Activated naive CD8-positive, alpha-beta T cell treated with anti-CD3 and anti-CD28 coated beads, Interleukin-2, amount 10 ng/mL, durations not matched to agents 7 days and 5 days (primary cell): ENCODE measurements around the gene RIN2. TPM values are rescaled to one million over a fixed set of nuclear protein-coding genes. Genes with fewer than 3 reads are reported as not detected.
A peak's percentile ranks its signal among the peaks of the same experiment; 100 is the strongest.

Experiments
- ATAC-seq: fragments of 150-1000 bp; cut with Tn5 transposase; one replicate; pipeline ENCODE4 v1.10.0; 2021; ENCODE audit warnings: low read depth, moderate library complexity
- POLR2A ChIA-PET: fragments of 350-600 bp; sonication (Branson Sonifier 250); formaldehyde crosslinking; loops from one replicate; lab custom pipeline; 2021; ENCODE audit warnings: antibody characterized with exemption; lab: Charles Lee
- DNase-seq: peaks from one replicate; pipeline ENCODE4 v3.0.0; 2021
- H3K27ac Mint-ChIP-seq: one replicate; pipeline ENCODE4 v1.8.0; 2022; ENCODE audit warnings: mild to moderate bottlenecking, mixed read lengths
- H3K27me3 Mint-ChIP-seq: one replicate; pipeline ENCODE4 v1.8.0; 2022; ENCODE audit warnings: mild to moderate bottlenecking, moderate library complexity, mixed read lengths
- H3K36me3 Mint-ChIP-seq: one replicate; pipeline ENCODE4 v1.8.0; 2021; ENCODE audit warnings: mild to moderate bottlenecking, mixed read lengths
- H3K4me1 Mint-ChIP-seq: one replicate; pipeline ENCODE4 v1.8.0; 2021; ENCODE audit warnings: mixed read lengths
- H3K4me3 Mint-ChIP-seq: one replicate; pipeline ENCODE4 v1.8.0; 2022; ENCODE audit warnings: mild to moderate bottlenecking, moderate library complexity, mixed read lengths
- H3K9me3 Mint-ChIP-seq: one replicate; pipeline ENCODE4 v1.8.0; 2021; ENCODE audit warnings: mixed read lengths
- total RNA-seq, 2 experiments: library from RNA; stranded (reverse); gene quantifications; one replicate each; pipeline ENCODE4 v1.2.3, GENCODE V29; 2021

RIN2 gene, protein sequence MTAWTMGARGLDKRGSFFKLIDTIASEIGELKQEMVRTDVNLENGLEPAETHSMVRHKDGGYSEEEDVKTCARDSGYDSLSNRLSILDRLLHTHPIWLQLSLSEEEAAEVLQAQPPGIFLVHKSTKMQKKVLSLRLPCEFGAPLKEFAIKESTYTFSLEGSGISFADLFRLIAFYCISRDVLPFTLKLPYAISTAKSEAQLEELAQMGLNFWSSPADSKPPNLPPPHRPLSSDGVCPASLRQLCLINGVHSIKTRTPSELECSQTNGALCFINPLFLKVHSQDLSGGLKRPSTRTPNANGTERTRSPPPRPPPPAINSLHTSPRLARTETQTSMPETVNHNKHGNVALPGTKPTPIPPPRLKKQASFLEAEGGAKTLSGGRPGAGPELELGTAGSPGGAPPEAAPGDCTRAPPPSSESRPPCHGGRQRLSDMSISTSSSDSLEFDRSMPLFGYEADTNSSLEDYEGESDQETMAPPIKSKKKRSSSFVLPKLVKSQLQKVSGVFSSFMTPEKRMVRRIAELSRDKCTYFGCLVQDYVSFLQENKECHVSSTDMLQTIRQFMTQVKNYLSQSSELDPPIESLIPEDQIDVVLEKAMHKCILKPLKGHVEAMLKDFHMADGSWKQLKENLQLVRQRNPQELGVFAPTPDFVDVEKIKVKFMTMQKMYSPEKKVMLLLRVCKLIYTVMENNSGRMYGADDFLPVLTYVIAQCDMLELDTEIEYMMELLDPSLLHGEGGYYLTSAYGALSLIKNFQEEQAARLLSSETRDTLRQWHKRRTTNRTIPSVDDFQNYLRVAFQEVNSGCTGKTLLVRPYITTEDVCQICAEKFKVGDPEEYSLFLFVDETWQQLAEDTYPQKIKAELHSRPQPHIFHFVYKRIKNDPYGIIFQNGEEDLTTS
- total RNA-seq, result under 1 TPM; 0.25 to 0.43 TPM

DNA sequence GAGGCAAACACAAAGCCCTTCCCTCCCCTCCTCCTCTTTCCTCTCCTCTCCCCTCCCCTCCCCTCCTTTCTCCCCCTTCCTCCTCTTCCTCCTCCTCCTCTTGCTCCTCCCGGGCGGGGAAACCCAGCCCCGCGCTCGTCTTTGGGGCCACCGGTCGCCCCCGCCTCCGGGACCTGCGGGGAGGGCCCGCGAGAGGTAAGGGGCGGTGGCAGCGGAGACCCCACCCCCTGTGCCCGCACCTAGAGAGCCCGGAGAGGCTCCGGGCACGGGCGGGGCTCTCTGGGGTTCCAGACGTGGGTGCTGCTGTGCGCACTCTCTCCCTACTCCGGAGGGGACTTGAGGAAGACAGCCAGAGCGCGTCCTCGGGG is at the start of gene RIN2:
Gene RIN2, plus strand, starts transcription at position 126 of the 368 bp plus-strand sequence. CDS start 131,344 bp downstream, outside the sequence.
- no peak within 1 kb of the TSS for H3K27ac Mint-ChIP-seq
- DNase-seq (no peak), ATAC-seq (no peak)
- H3K27me3 Mint-ChIP-seq, result peaks cover 55% of the 10 kb centered on the region
- H3K9me3 Mint-ChIP-seq, result no peaks in the 10 kb centered on the region
- H3K36me3 Mint-ChIP-seq, result no peaks in the 10 kb centered on the region
- no peaks in the 10 kb centered on the region for H3K4me1 Mint-ChIP-seq
- peak within 1 kb of the TSS; percentile 8 for H3K4me3 Mint-ChIP-seq
- POLR2A ChIA-PET, result no interaction called here

DNA sequence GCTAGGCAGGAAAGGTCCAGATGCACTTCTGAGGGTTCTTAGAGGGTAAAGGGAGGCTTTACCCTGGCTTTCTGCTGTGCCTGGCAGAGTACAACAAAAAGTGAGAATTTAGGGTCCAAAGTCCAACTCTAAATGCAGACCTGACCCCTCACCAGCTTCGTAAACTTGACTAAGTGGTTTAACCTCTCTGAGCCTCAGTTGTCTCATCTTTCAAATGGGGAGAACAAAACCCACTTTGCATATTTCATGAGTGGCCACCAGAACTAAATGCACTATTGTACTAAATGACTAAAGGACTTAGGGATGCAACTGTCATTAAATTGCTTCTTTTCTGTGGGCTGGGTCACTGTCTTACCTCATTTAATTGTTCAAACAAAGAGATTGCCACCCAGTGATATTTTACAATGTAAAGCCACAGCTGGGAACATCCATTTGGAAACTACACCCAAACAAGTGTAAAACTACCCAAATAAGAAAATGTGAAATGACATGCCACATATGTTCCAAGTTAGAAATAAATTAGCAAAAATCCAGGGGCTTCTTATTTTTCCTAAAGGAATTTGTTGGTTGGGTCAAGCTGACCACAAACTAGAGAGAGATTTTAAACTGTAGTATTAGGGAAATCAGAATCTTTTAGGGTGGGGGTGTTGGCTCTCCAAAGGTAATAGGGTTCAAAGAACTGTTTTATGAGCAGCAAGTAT is 48.3 kb upstream of the RIN2 start:
- Mint-ChIP-seq H3K27ac (no peak overlapping the region), H3K9me3 (peaks cover 5% of the 10 kb centered on the region), H3K36me3 (no peaks in the 10 kb centered on the region), H3K27me3 (no peaks in the 10 kb centered on the region), H3K4me3 (no peak overlapping the region), H3K4me1 (no peaks in the 10 kb centered on the region)
- DNase-seq (no peak), ATAC-seq (no peak)
- POLR2A ChIA-PET, result no interaction called here

DNA sequence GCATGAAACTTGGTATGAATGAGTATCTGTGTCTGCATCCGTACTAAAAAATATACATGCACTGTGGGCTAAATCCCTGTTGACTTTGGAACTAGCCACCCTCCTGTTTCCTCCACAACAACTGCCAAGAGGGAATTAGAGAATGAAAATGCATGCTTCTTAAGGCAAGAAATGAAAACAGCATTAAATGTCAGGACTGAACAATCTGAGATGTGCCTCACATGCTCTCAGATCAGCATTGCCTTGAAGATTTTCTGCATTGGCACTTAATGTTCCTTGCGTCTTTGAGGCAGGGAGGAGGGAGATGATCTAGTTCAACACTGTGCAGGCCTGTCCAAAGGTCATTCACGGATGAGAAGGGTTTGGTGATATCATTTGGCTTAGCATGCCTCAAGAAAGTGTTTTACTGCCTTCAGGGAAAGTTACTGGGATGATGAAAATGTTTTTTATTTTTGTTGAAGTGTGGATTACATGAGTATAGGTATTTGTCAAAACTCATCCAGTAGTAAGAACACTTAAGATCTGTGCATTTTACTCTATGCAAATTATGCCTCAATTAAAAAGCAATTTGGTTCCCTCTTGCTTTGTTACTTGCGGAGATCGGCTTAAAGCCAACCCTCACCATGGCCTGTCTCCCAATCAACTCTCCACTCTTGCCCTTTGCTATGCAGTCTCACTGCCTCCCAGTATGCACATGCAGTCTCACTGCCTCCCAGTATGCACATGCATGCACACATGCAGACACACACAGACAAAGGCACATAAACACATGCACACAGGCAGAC is 47.5 kb upstream of the RIN2 start:
- Mint-ChIP-seq H3K4me3 (no peak overlapping the region), H3K27ac (no peak overlapping the region), H3K9me3 (peaks cover 7% of the 10 kb centered on the region), H3K4me1 (no peaks in the 10 kb centered on the region), H3K27me3 (no peaks in the 10 kb centered on the region), H3K36me3 (no peaks in the 10 kb centered on the region)
- no peak for ATAC-seq
- POLR2A ChIA-PET, result no interaction called here
- DNase-seq, result no peak

DNA sequence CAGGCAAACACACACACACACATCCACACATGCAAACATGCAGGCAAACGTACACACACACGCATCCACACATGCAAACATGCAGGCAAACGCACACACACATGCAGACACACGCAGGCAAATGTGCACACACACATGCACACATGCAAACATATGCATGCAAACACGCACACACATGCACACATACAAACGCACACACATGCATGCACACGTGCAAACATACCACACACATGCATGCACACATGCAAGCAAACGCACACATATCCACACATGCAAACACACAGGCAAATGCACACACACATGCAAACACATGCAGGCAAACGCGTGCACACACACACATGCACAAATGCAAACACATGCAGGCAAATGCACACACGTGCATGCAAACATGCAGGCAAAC is 46.9 kb upstream of the RIN2 start:
- Mint-ChIP-seq H3K27me3 (no peaks in the 10 kb centered on the region), H3K4me1 (no peaks in the 10 kb centered on the region), H3K9me3 (peaks cover 7% of the 10 kb centered on the region), H3K36me3 (no peaks in the 10 kb centered on the region), H3K27ac (no peak overlapping the region), H3K4me3 (no peak overlapping the region)
- ATAC-seq (no peak), DNase-seq (no peak)
- POLR2A ChIA-PET, result no interaction called here

DNA sequence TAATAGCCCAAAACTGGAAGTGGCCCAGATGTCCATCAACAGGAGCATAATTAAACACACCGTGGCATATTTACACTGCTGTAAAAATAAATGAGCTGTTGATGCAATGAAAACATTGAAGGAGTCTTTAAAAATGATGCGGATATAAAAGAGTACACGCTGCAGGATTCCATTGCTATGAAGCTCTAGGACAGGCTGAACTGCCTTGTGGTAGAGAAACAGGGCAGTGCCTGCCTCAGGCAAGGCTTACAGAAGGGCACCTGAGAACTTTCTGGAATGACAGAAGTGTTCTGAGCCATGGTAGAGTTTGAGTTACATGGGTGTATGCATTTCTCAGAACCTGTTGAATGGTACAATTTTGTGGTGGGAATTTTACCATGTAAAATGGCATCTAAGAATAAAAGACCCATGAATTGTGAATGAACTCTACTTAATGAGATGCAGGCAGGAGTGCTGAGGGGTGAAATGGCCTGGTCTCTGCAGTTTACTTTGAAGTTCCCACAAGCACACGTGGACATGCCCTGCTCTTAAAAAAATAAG is 45.3 kb upstream of the RIN2 start:
- no peak for ATAC-seq
- POLR2A ChIA-PET, result no interaction called here
- no peak for DNase-seq
- H3K4me3 Mint-ChIP-seq, result no peak overlapping the region
- H3K36me3 Mint-ChIP-seq, result no peaks in the 10 kb centered on the region
- no peaks in the 10 kb centered on the region for H3K4me1 Mint-ChIP-seq
- H3K27ac Mint-ChIP-seq, result no peak overlapping the region
- no peaks in the 10 kb centered on the region for H3K27me3 Mint-ChIP-seq
- peaks cover 7% of the 10 kb centered on the region for H3K9me3 Mint-ChIP-seq

DNA sequence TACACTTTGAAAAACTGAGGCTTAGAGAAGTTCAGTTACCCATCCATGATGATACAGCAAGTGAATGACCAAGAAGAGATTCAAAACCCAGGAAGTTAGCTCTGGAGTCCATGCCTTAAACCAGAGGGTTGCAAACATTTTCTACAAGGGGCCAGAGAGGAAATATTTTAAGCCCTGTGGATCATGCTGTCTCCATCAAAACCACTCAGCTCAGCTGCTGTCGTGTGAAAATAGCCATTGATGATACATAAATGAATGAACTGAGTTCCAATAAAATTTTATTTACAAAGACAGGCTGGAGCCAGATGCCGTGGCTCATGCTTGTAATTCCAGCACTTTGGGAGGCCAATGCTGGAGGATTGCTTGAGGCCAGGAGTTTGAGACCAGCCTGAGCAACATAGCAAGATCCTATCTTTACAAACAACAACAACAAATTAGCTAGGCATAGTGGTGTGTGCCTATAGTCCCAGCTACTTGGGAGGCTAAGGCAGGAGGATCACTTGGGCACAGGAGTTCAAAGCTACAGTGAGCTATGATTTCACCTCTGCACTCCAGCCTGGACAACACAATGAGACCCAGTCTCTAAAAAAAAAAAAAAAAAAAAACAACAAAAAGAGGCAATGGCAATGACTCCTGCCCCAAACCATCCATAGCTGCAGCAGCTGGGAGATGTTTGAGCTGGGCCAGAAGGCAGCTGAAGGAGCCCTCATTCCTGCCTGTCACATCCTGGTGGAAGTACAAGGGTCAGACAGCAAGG is 44.1 kb upstream of the RIN2 start:
- Mint-ChIP-seq H3K27ac (no peak overlapping the region), H3K27me3 (no peaks in the 10 kb centered on the region), H3K4me3 (no peak overlapping the region), H3K9me3 (peaks cover 7% of the 10 kb centered on the region), H3K36me3 (no peaks in the 10 kb centered on the region), H3K4me1 (no peaks in the 10 kb centered on the region)
- no peak for DNase-seq
- ATAC-seq, result no peak
- POLR2A ChIA-PET, result no interaction called here

DNA sequence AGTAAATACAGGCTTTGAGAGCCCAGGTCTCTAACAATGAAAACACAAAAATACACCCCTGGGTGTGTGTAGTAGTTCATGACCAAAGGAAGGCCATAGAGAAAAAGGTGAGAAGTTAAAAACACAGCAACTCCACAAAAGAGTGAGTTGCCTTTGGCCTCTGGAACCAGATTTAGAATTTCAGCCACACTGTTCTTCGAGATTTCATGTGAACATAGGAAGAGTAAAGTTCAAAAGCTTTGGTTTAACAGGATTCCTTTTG is 43.5 kb upstream of the RIN2 start:
- no peak overlapping the region for H3K27ac Mint-ChIP-seq
- no peaks in the 10 kb centered on the region for H3K27me3 Mint-ChIP-seq
- H3K36me3 Mint-ChIP-seq, result no peaks in the 10 kb centered on the region
- DNase-seq (no peak), ATAC-seq (no peak)
- H3K9me3 Mint-ChIP-seq, result peaks cover 7% of the 10 kb centered on the region
- H3K4me3 Mint-ChIP-seq, result no peak overlapping the region
- POLR2A ChIA-PET, result no interaction called here
- no peaks in the 10 kb centered on the region for H3K4me1 Mint-ChIP-seq

DNA sequence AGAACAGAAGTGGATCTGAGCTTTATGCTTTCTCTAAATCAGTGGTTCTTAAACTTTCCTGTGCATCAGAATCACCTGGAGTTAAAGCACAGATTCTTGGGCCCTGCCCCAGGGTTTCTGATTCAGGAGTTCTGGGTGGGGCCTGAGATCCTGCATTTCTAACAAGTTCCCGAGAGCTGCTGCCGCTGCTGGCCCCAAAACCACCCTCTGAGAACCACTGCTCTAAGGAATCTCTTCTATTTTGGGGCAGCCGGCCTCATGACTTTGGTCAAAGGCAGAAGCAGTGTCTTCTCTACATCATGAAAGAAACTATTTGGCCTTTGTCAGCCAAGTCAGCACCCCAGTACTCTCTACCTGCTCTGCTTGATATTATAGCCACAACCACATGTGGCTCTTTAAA is 42.1 kb upstream of the RIN2 start:
- Mint-ChIP-seq H3K9me3 (peaks cover 5% of the 10 kb centered on the region), H3K4me1 (no peaks in the 10 kb centered on the region), H3K27ac (no peak overlapping the region), H3K4me3 (no peak overlapping the region), H3K27me3 (no peaks in the 10 kb centered on the region), H3K36me3 (no peaks in the 10 kb centered on the region)
- DNase-seq (no peak), ATAC-seq (no peak)
- POLR2A ChIA-PET, result no interaction called here

DNA sequence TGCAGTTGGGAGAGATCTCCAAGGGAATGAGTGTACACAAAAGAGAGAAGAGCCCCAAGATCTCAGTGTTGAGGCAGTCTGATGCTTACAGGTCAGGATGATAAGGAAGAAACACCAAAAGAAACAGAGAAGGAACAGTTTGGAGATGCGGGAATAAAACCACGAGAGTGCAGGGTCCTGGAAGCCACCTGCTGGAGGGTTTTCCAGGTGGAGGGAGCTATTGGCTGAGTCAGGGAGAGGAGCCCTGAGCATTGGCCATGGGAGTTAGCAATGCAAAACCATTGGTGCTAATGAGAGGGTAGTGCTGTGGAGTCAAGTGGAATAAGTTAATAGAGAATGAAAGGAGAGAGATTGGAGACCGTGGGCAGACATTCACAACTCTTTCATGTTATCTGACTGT is 39.2 kb upstream of the RIN2 start:
- DNase-seq (no peak), ATAC-seq (no peak)
- Mint-ChIP-seq H3K4me1 (no peaks in the 10 kb centered on the region), H3K27ac (no peak overlapping the region), H3K36me3 (no peaks in the 10 kb centered on the region), H3K9me3 (peaks cover 2% of the 10 kb centered on the region), H3K27me3 (no peaks in the 10 kb centered on the region), H3K4me3 (no peak overlapping the region)
- POLR2A ChIA-PET, result no interaction called here

DNA sequence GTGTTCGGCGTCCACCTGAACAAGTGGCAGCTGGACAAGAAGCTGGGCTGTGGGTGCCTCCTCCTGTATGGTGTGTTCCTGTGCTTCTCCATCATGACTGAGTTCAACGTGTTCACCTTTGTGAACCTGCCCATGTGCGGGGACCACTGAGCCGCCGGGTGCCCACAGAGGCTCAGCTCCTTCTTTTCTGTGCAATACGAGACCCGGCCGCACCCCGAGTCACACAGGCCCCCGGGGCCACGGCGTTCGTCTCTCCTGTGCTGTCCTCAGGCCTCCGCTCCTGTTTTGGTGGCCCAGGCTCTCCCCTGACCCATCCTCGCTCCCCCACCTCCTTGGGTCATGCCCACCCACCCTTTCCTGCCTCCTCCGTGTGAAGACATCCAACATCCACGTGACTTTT is 37.1 kb upstream of the RIN2 start:
- Mint-ChIP-seq H3K27ac (no peak overlapping the region), H3K27me3 (peaks cover 2% of the 10 kb centered on the region), H3K36me3 (no peaks in the 10 kb centered on the region), H3K9me3 (no peaks in the 10 kb centered on the region), H3K4me1 (no peaks in the 10 kb centered on the region), H3K4me3 (no peak overlapping the region)
- POLR2A ChIA-PET, result no interaction called here
- DNase-seq (no peak), ATAC-seq (no peak)

DNA sequence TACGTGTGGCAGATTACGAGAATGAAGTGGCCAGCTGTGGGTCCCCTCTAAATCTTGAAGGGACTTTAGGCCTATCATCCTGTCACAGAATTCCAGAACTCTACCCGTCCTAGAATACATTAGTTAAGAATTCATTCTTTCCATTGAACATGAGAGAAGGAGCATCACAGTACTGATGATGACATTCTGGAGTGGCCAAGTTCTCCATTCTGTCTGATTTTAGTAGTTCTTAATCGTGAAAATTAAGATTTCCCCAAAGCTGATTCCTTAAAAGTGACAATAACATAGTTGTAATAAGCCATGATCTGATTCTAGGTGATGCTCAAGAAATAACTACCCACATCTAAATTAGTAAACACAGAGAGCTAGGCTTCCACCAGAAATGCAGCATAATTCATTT is 35.0 kb upstream of the RIN2 start:
- Mint-ChIP-seq H3K27me3 (peaks cover 2% of the 10 kb centered on the region), H3K27ac (no peak overlapping the region), H3K4me1 (no peaks in the 10 kb centered on the region), H3K36me3 (no peaks in the 10 kb centered on the region), H3K9me3 (no peaks in the 10 kb centered on the region), H3K4me3 (no peak overlapping the region)
- POLR2A ChIA-PET, result no interaction called here
- no peak for ATAC-seq
- no peak for DNase-seq

DNA sequence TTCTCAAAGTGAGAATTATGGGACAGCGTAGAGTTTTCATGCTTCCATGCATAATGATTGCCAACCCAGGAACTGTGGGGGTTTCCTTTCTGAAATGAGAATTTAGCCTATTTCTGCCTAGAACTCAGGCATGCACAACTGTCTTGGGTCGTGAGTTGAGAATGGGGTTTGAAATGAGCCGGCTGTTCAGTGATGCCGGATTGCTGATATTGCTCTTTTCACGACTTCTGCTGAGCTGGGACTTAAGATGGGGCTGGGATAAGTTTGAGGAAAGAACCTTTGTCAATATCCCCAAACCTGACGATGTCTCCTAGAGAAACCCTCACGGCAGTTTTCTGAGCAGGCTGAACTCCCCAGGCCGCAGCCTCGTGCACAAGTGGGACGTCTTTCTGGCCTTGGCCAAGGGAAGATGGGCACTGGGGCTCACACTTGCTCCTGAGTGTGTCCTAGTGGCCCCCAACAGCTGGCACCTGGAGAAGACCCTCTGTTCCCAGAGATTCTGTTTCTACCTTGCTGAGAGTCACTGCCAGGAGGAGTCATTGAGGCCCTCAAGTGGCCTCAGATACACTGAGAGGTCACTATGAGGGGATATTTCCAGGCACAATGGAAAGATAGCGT is 34.1 kb upstream of the RIN2 start:
- no peaks in the 10 kb centered on the region for H3K9me3 Mint-ChIP-seq
- no peaks in the 10 kb centered on the region for H3K36me3 Mint-ChIP-seq
- POLR2A ChIA-PET, result no interaction called here

More for the DNA sequence above, 34.1 kb upstream of the RIN2 start:
- no peaks in the 10 kb centered on the region for H3K4me1 Mint-ChIP-seq
- no peak overlapping the region for H3K4me3 Mint-ChIP-seq
- no peak for ATAC-seq
- no peak for DNase-seq
- H3K27ac Mint-ChIP-seq, result no peak overlapping the region
- H3K27me3 Mint-ChIP-seq, result peaks cover 2% of the 10 kb centered on the region
